Raji (cell line): ENCODE data around the gene LIN7C.

Source experiments
- POLR2A ChIP-seq: IDR thresholded peaks from 2 replicates; pipeline ENCODE4 v1.6.1; 2011; ENCODE audit warnings: low read depth, low read length, control low read depth; ENCODE audit not compliant: insufficient read depth

LIN7C gene

GRCh38 chr11:27487706-27488105 lies 18.9 kb downstream of the LIN7C start:
- TF ChIP-seq POLR2A, result no peak

- TF ChIP-seq POLR2A, result no peak
Measured at GRCh38 chr11:27485930-27486773, 20.4 kb downstream of the LIN7C start.

GRCh38 chr11:27482793-27483192 lies 23.8 kb downstream of the LIN7C start:
- TF ChIP-seq POLR2A, result no peak

DNA sequence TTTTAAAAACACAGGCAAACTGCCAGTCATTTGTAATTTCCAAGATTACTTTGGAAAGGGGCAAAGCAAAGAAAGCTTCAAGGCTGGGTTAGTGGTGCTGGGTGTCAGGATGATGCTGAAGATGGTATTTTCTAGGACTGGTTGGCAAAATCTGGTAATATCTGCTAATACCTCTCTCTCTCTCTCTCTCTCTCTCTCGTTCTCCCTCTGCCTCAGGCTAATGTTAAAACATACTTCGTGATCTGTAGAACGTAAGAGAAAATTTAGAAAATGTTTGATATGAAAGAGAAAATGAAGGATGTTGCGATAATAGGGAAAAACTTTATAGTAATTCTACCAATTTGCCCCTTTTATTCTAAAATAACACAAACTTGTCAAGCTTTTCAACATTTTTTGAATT lies 24.6 kb downstream of the LIN7C start:
- no peak for TF ChIP-seq POLR2A

DNA sequence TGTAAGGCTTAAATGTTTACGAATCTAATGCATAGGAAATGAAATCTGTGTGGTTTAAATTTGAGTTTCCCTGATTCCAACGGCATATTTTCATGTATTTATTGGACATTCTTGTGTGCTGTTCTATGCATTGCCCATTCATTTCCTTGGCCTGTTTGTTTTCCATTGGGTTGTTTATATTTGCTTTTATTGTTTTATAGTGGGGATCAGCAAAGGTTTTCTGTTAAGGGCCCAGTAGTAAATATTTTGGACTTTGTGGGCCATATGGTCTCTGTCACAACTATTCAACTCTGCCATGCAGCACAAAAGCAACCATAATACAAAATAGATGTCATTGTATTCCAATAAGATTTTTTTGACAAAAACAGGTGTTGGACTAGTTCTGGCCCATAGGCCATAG lies 28.7 kb downstream of the LIN7C start:
- TF ChIP-seq POLR2A, result no peak

- TF ChIP-seq POLR2A, result no peak
Measured at GRCh38 chr11:27477243-27477642, 29.3 kb downstream of the LIN7C start.

DNA sequence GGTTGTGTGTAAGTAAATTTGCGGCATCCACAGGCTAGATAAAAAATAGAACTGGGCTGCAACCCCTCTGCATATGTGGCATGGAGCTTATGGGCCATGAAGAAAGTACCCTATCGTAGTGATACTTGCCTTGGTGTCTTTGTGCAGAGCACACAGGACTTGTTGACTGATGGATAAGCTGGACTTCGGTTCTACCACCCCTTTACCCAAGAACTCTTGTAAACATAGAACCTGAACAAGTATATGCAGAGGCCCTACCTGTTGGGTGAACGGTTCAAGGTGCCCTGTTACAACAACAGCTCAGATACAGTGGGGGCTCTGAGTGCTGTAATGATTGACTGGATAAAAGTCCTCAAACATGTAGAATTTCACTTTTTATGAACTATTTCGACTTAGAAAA lies 30.9 kb downstream of the LIN7C start:
- TF ChIP-seq POLR2A, result no peak

GRCh38 chr11:27473017-27473406 lies 33.6 kb downstream of the LIN7C start:
- no peak for TF ChIP-seq POLR2A

- no peak for TF ChIP-seq POLR2A
Measured at GRCh38 chr11:27472398-27473016, 34.1 kb downstream of the LIN7C start, which contains the start of gene LGR4. Gene LGR4 (minus strand): TSS chr11:27472790. CDS start chr11:27472302, 488 bp downstream.

DNA sequence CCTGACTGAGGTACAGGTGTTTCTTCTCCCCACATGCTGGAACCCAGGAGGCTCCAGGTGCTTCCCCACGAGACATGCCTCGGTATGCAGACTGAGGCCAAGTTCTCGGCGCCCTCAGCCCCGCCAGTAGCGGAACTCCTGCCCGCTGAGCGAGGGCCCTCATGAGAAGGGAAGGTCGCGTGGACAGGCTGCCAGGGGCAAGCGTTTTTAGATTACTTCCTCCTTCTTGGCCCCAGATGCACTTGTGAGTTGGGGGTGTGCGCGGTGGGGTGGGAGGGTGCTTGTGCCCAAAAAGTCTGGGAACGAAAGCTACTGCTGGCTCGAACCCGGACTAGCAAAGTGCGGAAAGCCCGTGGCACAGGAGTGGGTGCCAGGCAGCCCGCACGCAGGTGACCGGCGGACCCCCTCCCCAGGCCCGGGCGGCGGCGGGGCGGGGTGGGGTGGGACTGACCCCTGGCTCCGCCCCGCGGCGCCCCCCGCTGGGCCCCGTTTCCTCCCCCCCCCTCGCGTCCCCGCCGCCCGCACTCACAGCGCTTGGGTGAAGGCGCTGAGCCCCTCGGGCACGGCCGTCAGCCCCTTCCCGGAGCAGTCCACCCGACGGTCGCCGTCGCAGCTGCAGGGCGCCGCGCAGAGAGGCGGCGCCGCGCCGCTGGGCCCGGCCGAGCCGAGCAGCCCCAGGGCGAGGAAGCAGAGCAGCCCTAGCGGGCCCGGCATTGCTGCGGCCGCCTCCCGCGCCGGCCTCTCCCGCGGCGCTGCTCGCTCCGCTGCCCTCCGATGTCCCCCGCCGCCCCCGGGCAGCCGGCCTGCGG lies 34.8 kb downstream of the LIN7C start:
- TF ChIP-seq POLR2A, result no peak

DNA sequence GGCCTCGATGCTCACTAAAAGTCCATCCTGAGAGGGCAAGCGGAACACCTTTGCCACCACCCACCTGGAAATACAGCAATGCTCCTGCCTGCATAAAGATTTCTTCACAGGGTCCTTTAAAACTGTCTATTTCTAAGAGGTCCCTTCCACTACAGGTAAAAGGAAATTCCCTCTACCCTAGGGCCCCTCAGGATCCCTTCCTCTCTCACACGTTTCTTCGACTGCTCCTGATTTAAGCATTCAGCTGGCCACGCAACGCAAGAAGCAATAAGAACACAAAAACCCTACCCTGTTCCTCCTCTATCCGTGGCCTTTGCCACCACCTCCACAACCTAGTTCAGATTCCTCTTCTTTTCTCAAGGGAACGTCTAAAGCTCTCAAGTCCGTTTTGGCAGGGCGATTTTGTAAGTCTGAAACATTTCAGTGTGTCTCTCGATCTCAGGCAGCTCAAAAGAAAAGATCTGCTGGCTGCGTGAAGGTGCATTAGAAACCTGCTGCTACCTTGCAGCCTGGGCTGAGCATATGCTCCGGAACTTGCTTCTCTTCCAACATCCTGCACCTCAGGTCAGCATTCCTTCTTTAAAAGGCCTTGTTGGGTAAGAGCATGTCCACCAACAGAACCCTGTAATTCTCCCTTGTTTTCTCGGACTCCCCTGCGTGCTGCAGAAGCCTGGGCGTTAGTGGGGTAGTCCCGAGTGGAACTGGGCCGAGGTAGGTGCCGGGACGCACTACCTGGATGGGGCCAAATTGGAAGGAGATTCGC lies 35.6 kb downstream of the LIN7C start:
- TF ChIP-seq POLR2A, result no peak

DNA sequence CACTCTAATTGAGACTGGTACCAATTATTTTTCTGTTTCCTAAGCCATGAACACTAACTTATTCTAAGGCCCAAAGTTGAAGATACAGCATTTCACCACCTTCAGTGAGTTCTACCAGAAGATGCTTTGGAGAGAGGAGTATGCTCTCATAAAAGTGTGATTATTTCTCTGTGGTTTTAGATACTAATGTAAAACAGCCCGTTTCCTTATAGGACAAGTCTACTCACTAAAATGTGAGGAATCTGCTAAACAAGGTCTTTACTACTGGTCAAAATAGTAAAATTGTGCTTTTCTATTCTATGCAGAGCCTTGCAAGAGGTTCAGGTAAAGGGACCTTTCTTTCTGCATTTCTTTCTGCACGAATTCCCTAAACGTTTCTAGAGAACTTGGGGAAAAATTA lies 36.4 kb downstream of the LIN7C start:
- TF ChIP-seq POLR2A, result no peak

DNA sequence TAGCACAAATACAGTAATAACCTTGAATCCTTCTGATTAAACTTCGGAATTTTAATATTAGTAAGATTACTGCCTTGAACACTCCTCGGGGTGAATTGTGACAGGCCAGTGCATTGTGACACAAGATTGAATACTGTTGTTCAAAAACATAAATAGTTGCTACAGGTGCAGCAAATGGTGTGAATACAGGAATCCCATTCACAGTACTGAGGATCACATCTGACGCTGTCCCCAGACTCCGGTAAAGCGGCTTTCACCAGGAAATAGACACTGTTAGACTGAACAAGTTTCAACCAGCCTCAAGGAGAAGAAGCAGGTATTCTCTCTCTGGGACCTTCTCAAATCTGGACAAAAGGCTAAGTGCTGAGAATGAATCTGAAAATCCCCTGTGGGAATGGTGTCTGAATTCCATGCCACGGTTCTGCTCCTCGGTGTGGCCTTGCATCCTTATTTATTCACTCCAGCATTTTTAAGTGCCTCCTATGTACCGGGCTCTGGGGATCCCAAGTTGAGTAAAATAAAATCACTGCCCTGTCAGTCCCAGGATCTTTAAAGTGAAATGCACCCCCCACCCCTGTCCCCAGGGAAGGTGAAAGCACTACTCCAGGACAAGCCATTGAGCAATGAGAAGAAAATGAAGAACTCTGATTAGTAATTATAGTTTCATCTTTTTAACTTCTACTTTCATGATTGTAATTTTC lies 37.4 kb downstream of the LIN7C start:
- TF ChIP-seq POLR2A, result no peak
